OCI-LY7 (cell line): ENCODE measurements around the gene ZBED2. TPM values are rescaled to one million over a fixed set of nuclear protein-coding genes. Genes with fewer than 3 reads are reported as not detected.

Source experiments
- BruUV-seq: library from RNA; stranded (reverse); fragments of 400-500 nt; replicated peaks from 2 replicates; lab custom pipeline; 2021; lab: Mats Ljungman, UMichigan
- CTCF ChIA-PET: fragments of 300-600 bp; sonication (Branson Sonifier 250); formaldehyde crosslinking; loops from one replicate; lab custom pipeline; 2022; ENCODE audit warnings: antibody characterized with exemption; ENCODE audit not compliant: unreplicated experiment; lab: Charles Lee
- POLR2A ChIA-PET: fragments of 300-600 bp; sonication (Branson Sonifier 250); formaldehyde crosslinking; loops from one replicate; lab custom pipeline; 2022; ENCODE audit warnings: antibody characterized with exemption; lab: Charles Lee
- DNase-seq: peaks from one replicate; pipeline ENCODE4 v3.0.0-alpha.2; 2015; ENCODE audit warnings: low spot score
- H2AFZ ChIP-seq: fragments of 200-600 bp; sonication (generic), shearing (Covaris generic); 2 replicates; pipeline ENCODE4 v1.6.1; 2014; ENCODE audit warnings: mild to moderate bottlenecking, antibody characterized with exemption, low read length, moderate library complexity
- H3K27ac ChIP-seq: fragments of 200-600 bp; sonication (generic); 2 replicates; pipeline ENCODE4 v1.5.1; 2014; ENCODE audit warnings: mixed run types, low read depth, mild to moderate bottlenecking, moderate library complexity, low read length, inconsistent platforms; ENCODE audit not compliant: poor library complexity, severe bottlenecking
- H3K36me3 ChIP-seq: fragments of 200-600 bp; sonication (generic); 2 replicates; pipeline ENCODE4 v1.6.1; 2014; ENCODE audit warnings: mild to moderate bottlenecking, antibody characterized with exemption, low read length, moderate library complexity, mixed read lengths; ENCODE audit not compliant: insufficient read depth
- H3K4me1 ChIP-seq: fragments of 200-600 bp; sonication (generic); 2 replicates; pipeline ENCODE4 v1.5.1; 2014; ENCODE audit warnings: mild to moderate bottlenecking, low read length; ENCODE audit not compliant: insufficient read depth, poor library complexity, severe bottlenecking
- H3K4me2 ChIP-seq: fragments of 200-600 bp; sonication (generic); 2 replicates; pipeline ENCODE4 v1.6.1; 2014; ENCODE audit warnings: mild to moderate bottlenecking, low read length
- H3K4me3 ChIP-seq: fragments of 200-600 bp; sonication (generic); 2 replicates; pipeline ENCODE4 v1.5.1; 2014; ENCODE audit warnings: mild to moderate bottlenecking, low read depth, low read length; ENCODE audit not compliant: poor library complexity, severe bottlenecking
- H3K79me2 ChIP-seq: fragments of 200-600 bp; sonication (generic); 2 replicates; pipeline ENCODE4 v1.6.1; 2016; ENCODE audit warnings: low read depth, mild to moderate bottlenecking, low read length, moderate library complexity, mixed read lengths; ENCODE audit not compliant: insufficient read depth
- H3K9me2 ChIP-seq: fragments of 200-600 bp; sonication (generic); 2 replicates; pipeline ENCODE4 v1.6.1; 2016; ENCODE audit warnings: mild to moderate bottlenecking, low read length, mixed read lengths; ENCODE audit not compliant: insufficient read depth
- H3K9me3 ChIP-seq: fragments of 200-600 bp; sonication (generic); 2 replicates; pipeline ENCODE4 v1.6.1; 2014; ENCODE audit warnings: mild to moderate bottlenecking, mixed run types, low read length, mixed read lengths
- H4K20me1 ChIP-seq: fragments of 200-600 bp; sonication (generic); 2 replicates; pipeline ENCODE4 v1.6.1; 2014; ENCODE audit warnings: mild to moderate bottlenecking, antibody characterized with exemption, low read length, moderate library complexity, mixed read lengths; ENCODE audit not compliant: insufficient read depth
- EZH2phosphoT487 ChIP-seq: fragments of 200-600 bp; sonication (generic); IDR thresholded peaks from 2 replicates; pipeline ENCODE4 v1.6.1; 2018; ENCODE audit warnings: low read depth, borderline replicate concordance, mild to moderate bottlenecking, mixed run types, antibody characterized with exemption, low read length, moderate library complexity, mixed read lengths
- intact Hi-C: fragments of 100-400 bp; cut with micrococcal nuclease; formaldehyde crosslinking; loops from one replicate; pipeline ENCODE4 v1.10.0; 2022; ENCODE audit not compliant: unreplicated experiment
- total RNA-seq, 2 experiments: library from RNA; depleted of rRNA in 1 of 2; stranded (reverse); fragments of >200 nt in 1 of 2; shearing (Covaris generic) in 1 of 2; gene quantifications; 2 replicates each; pipeline ENCODE4 v1.2.3, GENCODE V29; 2014 to 2022
- TF ChIP-seq, protein P1 (sequence below): fragments of 200-600 bp; sonication (generic); conservative IDR thresholded peaks from 2 replicates; pipeline ENCODE4 v1.5.1; 2014; ENCODE audit warnings: mild to moderate bottlenecking, antibody characterized with exemption, low read length, moderate library complexity, mixed read lengths

The ZBED2 gene
- total RNA-seq, 2 experiments from 2014 or later, result not detected

DNA sequence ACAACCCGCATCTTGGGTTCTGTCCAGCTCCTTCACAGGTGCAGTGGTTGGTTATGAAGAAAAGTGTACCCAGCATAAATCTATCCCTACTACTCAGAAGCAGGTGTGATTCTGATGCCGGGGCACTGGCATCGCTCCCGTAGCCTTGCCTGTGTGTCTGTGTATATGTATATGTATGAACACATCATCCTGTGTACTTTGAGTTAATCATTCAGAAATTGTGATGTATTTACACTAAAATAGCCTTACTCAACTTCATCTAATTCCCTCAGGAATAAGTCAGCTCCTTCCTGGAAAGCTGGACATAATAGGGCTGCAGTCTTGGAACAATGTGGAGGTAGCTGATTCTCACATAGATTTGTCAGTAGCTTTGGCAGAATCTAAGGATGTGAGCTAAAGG is 6.7 kb upstream of the ZBED2 start:
- Histone ChIP-seq H4K20me1 (no peaks in the 10 kb centered on the region), H3K79me2 (no peaks in the 10 kb centered on the region), H3K9me2 (no peaks in the 10 kb centered on the region), H3K27ac (no peak overlapping the region), H2AFZ (no peak overlapping the region), H3K36me3 (no peaks in the 10 kb centered on the region), H3K4me3 (no peak overlapping the region), H3K9me3 (no peaks in the 10 kb centered on the region), H3K4me1 (no peaks in the 10 kb centered on the region), H3K4me2 (no peak overlapping the region)
- ChIA-PET CTCF (no interaction called here), POLR2A (interaction anchor here (0.6 to 1.3 kb wide), 4 partner anchors 11 to 49 kb away, joined by 3 to 7 read pairs (median 4); no protein-coding TSS in a partner anchor)
- DNase-seq, result no peak
- BruUV-seq, result no TSS peak
- TF ChIP-seq, protein P1, sequence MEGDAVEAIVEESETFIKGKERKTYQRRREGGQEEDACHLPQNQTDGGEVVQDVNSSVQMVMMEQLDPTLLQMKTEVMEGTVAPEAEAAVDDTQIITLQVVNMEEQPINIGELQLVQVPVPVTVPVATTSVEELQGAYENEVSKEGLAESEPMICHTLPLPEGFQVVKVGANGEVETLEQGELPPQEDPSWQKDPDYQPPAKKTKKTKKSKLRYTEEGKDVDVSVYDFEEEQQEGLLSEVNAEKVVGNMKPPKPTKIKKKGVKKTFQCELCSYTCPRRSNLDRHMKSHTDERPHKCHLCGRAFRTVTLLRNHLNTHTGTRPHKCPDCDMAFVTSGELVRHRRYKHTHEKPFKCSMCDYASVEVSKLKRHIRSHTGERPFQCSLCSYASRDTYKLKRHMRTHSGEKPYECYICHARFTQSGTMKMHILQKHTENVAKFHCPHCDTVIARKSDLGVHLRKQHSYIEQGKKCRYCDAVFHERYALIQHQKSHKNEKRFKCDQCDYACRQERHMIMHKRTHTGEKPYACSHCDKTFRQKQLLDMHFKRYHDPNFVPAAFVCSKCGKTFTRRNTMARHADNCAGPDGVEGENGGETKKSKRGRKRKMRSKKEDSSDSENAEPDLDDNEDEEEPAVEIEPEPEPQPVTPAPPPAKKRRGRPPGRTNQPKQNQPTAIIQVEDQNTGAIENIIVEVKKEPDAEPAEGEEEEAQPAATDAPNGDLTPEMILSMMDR, result no peak
- no peak for TF ChIP-seq EZH2phosphoT487
- intact Hi-C loops, result no loop called here

DNA sequence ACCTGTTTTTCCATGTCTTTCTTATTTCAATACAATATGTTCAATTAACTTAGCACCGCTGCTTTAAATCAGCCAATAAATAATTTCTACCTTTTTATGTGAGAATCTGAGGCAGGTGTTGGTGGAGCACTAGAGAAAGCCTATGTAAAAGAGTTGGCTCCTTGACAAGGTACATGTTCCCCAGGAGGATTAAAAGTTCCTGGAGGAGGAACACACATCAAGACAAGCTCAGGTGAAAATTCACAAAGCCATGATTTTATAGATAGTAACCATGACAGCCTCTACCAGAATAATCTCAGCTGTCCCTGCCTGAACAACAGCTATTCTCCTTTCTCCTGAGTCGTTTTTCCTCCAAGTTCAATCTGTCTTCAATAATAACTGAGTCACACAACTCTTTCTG is 3.4 kb upstream of the ZBED2 start:
- ChIA-PET CTCF (no interaction called here), POLR2A (interaction anchor here (0.5 to 0.7 kb wide), 2 partner anchors 384 to 684 kb away, joined by 3 read pairs; no protein-coding TSS in a partner anchor)
- H3K4me2 ChIP-seq, result no peak overlapping the region
- no peaks in the 10 kb centered on the region for H3K36me3 ChIP-seq
- DNase-seq, result no peak
- no TSS peak for BruUV-seq
- no peak overlapping the region for H3K27ac ChIP-seq
- no peaks in the 10 kb centered on the region for H3K79me2 ChIP-seq
- H3K9me2 ChIP-seq, result no peaks in the 10 kb centered on the region
- H3K9me3 ChIP-seq, result no peaks in the 10 kb centered on the region
- intact Hi-C loops, result no loop called here
- no peaks in the 10 kb centered on the region for H3K4me1 ChIP-seq
- no peak overlapping the region for H2AFZ ChIP-seq
- H4K20me1 ChIP-seq, result no peaks in the 10 kb centered on the region
- TF ChIP-seq, protein P1, result no peak
- no peak for TF ChIP-seq EZH2phosphoT487
- H3K4me3 ChIP-seq, result no peak overlapping the region

DNA sequence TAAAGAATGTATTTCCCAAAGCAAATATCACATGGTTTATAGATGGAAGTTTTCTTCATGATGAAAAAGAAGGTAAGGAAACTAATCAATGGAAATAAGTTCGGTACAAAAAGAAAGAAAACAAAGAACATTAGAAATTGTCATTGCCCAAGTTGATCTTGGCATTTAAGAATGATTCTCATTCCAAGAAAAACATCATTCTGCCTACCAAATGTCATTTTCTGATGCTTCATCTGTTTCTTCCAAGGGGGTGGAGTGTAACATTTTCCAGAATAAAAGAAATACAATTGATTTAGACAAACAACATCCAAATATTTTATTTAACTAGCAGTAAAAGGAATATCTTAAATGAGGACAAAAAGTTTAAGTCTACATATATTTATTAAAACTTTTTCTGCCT is 3.0 kb upstream of the ZBED2 start:
- Histone ChIP-seq H3K27ac (no peak overlapping the region), H3K79me2 (no peaks in the 10 kb centered on the region), H3K4me2 (no peak overlapping the region), H3K9me3 (no peaks in the 10 kb centered on the region), H3K4me3 (no peak overlapping the region), H2AFZ (no peak overlapping the region), H4K20me1 (no peaks in the 10 kb centered on the region), H3K9me2 (no peaks in the 10 kb centered on the region), H3K4me1 (no peaks in the 10 kb centered on the region), H3K36me3 (no peaks in the 10 kb centered on the region)
- ChIA-PET CTCF (no interaction called here), POLR2A (interaction anchor here (0.6 to 0.7 kb wide), 2 partner anchors 98 to 684 kb away, joined by 3 to 4 read pairs; no protein-coding TSS in a partner anchor)
- intact Hi-C loops, result no loop called here
- TF ChIP-seq, protein P1, result no peak
- no peak for TF ChIP-seq EZH2phosphoT487
- DNase-seq, result no peak
- no TSS peak for BruUV-seq
